ENCODE results near the gene EFCAB8.

EFCAB8 gene

GRCh38 chr20:32999603-33000250, 141.0 kb downstream of the EFCAB8 start:
- no peak overlapping the region for H3K4me3 ChIP-seq (ENCODE audit: low read length)
- no peak for DNase-seq (ENCODE audit: low read depth)
- TF ChIP-seq CTCF (IDR thresholded peaks at IDR 0.05; ENCODE audit: insufficient read depth, low read depth, low read length, missing control alignments) = no peak

- H3K4me3 ChIP-seq (ENCODE audit: low read length) = no peak overlapping the region
- no peak for TF ChIP-seq CTCF (IDR thresholded peaks at IDR 0.05; ENCODE audit: insufficient read depth, low read depth, low read length, missing control alignments)
- peak; percentile 27 for DNase-seq (ENCODE audit: low read depth)
Observed at GRCh38 chr20:33000802-33001466, 142.2 kb downstream of the EFCAB8 start.

GRCh38 chr20:33002087-33002808, 143.5 kb downstream of the EFCAB8 start:
- no peak overlapping the region for H3K4me3 ChIP-seq (ENCODE audit: low read length)
- TF ChIP-seq CTCF (IDR thresholded peaks at IDR 0.05; ENCODE audit: insufficient read depth, low read depth, low read length, missing control alignments) = no peak
- DNase-seq (ENCODE audit: low read depth) = no peak

GRCh38 chr20:33004141-33004751, 145.5 kb downstream of the EFCAB8 start, which contains the start of gene SUN5:
Gene SUN5 (minus strand): TSS chr20:33004433. CDS start chr20:33004340, 93 bp downstream.
- no peak for TF ChIP-seq CTCF (IDR thresholded peaks at IDR 0.05; ENCODE audit: insufficient read depth, low read depth, low read length, missing control alignments)
- no peak for DNase-seq (ENCODE audit: low read depth)
- no peak within 1 kb of the TSS for H3K4me3 ChIP-seq (ENCODE audit: low read length)

- H3K4me3 ChIP-seq (ENCODE audit: low read length) = no peak overlapping the region
- peak; percentile 16 for TF ChIP-seq CTCF (IDR thresholded peaks at IDR 0.05; ENCODE audit: insufficient read depth, low read depth, low read length, missing control alignments)
- no peak for DNase-seq (ENCODE audit: low read depth)
Observed at GRCh38 chr20:33005132-33005566, 146.4 kb downstream of the EFCAB8 start.

- no peak for DNase-seq (ENCODE audit: low read depth)
- TF ChIP-seq CTCF (IDR thresholded peaks at IDR 0.05; ENCODE audit: insufficient read depth, low read depth, low read length, missing control alignments) = no peak
- H3K4me3 ChIP-seq (ENCODE audit: low read length) = no peak overlapping the region
Observed at GRCh38 chr20:33005908-33006775, 147.4 kb downstream of the EFCAB8 start.
